ENCODE measurements around the gene HOXB4.

The HOXB4 gene

GRCh38 chr17:48586355-48587258 is 8.5 kb upstream of the HOXB4 start:
- no peak overlapping the region for H3K4me3 ChIP-seq (ENCODE audit: low read depth, low read length)
- DNase-seq (ENCODE audit: low read depth): no peak
- no peak for TF ChIP-seq CTCF (IDR thresholded peaks at IDR 0.05; ENCODE audit: insufficient read depth, low read depth, low read length, missing control alignments)

GRCh38 chr17:48584223-48584741 is 6.1 kb upstream of the HOXB4 start:
- DNase-seq (ENCODE audit: low read depth): no peak
- TF ChIP-seq CTCF (IDR thresholded peaks at IDR 0.05; ENCODE audit: insufficient read depth, low read depth, low read length, missing control alignments): no peak
- H3K4me3 ChIP-seq (ENCODE audit: low read depth, low read length): no peak overlapping the region

GRCh38 chr17:48583708-48584222 is 5.6 kb upstream of the HOXB4 start:
- no peak for DNase-seq (ENCODE audit: low read depth)
- no peak overlapping the region for H3K4me3 ChIP-seq (ENCODE audit: low read depth, low read length)
- TF ChIP-seq CTCF (IDR thresholded peaks at IDR 0.05; ENCODE audit: insufficient read depth, low read depth, low read length, missing control alignments): no peak

- no peak overlapping the region for H3K4me3 ChIP-seq (ENCODE audit: low read depth, low read length)
- no peak for TF ChIP-seq CTCF (IDR thresholded peaks at IDR 0.05; ENCODE audit: insufficient read depth, low read depth, low read length, missing control alignments)
- DNase-seq (ENCODE audit: low read depth): no peak
These were observed 4.6 kb upstream of the HOXB4 start for GRCh38 chr17:48582750-48583069.

- TF ChIP-seq CTCF (IDR thresholded peaks at IDR 0.05; ENCODE audit: insufficient read depth, low read depth, low read length, missing control alignments): no peak
- DNase-seq (ENCODE audit: low read depth): no peak
- H3K4me3 ChIP-seq (ENCODE audit: low read depth, low read length): no peak overlapping the region
These were observed 1.8 kb upstream of the HOXB4 start for GRCh38 chr17:48579760-48580554.

- peak overlapping the region; percentile 70 for H3K4me3 ChIP-seq (ENCODE audit: low read depth, low read length)
- no peak for TF ChIP-seq CTCF (IDR thresholded peaks at IDR 0.05; ENCODE audit: insufficient read depth, low read depth, low read length, missing control alignments)
- no peak for DNase-seq (ENCODE audit: low read depth)
These were observed 1.3 kb upstream of the HOXB4 start for GRCh38 chr17:48579471-48579759.

Measured in GM12865 (cell line).